HG02970 (cell line): Measurements from ENCODE around the gene KIF5C.

Experiments used
- ATAC-seq: cut with Tn5 transposase; IDR thresholded peaks from one replicate; pipeline ENCODE4 v1.9.1; 2021; ENCODE audit warnings: mild to moderate bottlenecking, moderate library complexity, moderate number of reproducible peaks; ENCODE audit not compliant: unreplicated experiment, low FRiP score

Gene KIF5C

DNA sequence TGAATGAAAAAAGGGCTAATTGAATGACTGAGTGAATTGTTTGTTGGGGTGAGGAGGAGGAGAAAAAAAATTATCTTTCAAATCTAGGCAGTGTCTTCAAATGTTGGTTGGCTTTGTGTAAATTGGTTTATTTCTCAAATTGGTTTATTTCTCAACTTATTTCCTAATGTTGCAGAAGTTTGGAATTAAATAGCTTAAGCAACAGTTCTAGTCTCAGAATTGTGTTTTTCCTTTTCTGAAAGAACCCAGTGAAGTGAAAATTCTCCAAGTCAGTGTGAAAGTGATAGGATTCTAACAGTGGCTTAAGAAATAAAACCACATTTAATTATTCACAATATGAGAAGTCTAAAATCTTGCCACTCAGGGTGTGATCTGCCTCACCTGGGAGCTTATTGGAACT lies 108.9 kb downstream of the KIF5C start:
- no peak for ATAC-seq

DNA sequence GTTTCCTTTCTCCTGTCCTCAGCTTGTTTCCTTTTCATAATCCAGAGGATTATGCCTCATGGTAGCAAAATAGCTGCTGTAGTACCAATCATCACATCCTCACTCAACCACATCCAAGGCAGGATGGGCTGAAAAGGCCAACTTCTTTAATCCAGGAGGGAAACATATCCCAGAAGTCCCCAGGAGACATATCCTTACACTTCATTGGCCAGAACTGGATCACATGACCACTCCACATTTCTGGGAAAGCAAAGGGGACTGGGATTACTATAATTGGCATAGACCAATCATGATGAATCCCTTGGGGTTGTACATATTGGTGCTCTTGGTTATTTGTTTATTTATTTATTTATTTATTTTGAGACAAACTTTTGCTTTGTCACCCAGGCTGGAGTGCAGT lies 109.4 kb downstream of the KIF5C start:
- no peak for ATAC-seq

DNA sequence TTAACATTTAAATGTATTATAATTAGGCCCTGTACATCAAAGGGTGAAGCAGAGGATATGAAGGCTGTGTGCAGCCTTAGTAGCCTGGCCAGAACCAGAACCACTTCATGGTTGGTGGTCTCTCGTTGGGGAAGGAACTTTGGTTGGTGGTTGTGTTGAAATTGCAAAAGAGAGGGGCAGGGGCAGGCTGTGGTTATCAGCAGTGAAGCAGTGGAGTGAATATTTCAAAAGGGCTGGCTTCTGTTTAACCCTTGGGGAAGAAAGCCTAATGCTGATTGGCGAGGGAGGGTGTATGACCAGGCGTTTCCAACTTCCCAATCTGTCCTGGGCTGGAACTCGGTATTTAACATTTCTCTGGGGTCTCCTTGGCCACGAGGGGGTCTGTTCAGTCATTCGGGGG lies 112.3 kb downstream of the KIF5C start:
- no peak for ATAC-seq

DNA sequence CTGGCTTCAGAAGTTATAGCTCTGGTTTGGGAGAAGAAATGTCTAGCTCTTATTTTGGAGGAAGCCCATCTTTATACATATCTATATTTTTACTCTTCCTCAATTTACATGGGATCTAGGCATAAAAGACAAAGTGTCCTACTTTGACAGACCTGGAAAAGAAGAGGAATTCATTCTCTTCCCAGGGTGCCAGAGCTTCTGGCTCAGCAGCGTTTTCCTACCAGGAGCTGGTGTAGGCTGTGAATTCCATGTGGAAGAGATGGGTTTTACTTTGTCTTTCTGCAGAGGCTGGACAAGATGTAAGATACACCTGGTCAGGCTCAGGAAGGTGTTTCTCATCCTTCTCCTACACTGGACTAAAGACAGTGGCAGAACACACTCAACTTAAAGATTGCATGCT lies 113.3 kb downstream of the KIF5C start:
- no peak for ATAC-seq

DNA sequence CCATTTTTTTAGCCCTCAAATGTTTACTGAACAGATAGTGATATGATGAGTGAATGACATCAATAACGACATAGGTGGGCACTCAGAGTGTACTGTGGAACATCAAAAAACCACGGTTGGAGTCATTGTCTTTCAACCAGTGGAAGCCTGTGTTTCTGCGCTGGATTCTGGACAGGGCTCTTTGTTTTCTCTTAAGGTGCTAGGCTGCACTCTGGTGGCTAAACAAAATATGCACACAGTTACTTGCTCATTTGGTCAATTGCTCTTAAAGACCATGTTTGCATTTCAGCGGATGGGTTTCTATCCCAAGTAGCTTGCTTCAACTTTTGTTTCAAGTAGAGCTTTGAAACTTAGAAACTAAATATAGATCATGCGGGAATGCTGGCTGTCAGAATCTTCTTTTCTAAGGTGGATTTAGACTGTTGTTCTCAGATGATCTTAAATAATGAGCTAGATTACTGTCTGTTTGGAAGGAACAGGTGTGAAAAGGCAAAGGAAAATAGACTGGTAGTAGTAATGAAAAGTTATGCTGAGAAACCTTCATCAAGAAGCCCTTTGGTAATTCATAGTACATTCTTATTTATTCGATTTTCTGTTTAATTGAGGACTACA lies 115.0 kb downstream of the KIF5C start:
- ATAC-seq = no peak

DNA sequence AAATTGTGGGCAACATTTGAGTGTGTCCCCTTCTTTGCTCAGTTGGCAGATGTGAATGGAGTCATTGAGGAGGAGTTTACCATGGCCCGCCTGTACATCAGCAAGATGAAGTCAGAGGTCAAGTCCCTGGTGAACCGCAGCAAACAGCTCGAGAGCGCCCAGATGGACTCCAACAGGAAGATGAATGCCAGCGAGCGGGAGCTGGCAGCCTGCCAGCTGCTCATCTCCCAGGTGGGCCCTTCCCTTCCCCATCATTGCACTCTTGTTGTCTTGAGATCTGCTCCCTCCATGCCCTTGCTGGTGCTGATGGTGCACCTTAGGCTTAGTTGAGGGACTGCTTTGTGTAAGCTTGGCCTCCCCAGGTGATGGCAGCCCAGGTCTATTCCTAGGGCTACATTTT lies 115.9 kb downstream of the KIF5C start:
- ATAC-seq = no peak

DNA sequence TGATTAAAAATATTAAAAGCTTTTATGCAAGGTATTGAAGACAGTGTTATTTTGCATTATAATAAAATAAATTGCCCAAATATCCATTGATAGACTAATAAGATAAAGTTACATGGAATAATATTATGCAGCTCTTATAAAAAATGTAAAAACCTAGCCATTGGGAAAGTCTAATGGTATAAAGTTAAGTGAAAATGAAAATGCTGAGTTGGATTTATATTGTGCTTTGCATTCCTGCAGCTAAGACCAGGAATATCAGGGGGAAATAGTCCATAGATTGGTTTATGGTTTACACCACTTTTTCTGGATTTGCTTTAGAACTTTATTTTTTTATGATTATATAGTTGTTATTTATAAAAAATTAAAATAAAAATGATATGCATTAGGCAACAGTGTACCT lies 117.4 kb downstream of the KIF5C start:
- no peak for ATAC-seq

DNA sequence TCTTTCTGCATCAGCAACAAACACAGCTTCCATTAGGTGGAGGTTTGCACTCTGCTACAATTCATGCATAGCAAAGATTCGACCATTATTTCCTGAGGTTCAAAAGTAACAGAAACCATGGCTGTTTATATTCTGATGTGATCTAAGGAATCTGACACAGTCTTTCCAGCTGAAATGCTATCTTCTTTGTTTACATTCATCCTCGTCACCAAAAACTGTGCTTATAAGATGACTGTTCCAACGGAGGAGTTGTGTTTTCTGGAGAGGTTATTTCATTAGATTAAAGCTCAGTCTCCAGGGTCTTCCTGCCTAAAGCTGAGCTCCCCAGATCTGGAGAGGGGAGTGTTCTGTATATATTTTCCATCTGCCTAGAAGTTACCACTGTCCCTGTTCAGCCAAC lies 118.3 kb downstream of the KIF5C start:
- no peak for ATAC-seq

DNA sequence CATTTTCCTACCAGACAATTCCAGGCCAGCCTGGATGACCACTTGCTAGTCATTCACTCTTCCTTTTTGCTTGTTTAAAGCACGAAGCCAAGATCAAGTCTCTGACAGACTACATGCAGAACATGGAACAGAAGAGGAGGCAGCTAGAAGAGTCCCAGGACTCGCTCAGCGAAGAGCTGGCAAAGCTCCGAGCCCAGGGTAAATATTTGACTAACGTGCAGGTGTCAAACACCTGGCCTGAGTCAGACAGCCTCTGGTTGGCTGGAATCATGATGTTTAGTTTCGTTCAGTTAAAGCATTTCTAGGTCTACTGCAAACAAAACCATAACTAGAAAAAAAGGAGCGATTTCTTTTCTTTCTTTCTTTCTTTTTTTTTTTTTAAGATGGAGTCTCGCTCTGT lies 119.3 kb downstream of the KIF5C start:
- ATAC-seq = no peak

DNA sequence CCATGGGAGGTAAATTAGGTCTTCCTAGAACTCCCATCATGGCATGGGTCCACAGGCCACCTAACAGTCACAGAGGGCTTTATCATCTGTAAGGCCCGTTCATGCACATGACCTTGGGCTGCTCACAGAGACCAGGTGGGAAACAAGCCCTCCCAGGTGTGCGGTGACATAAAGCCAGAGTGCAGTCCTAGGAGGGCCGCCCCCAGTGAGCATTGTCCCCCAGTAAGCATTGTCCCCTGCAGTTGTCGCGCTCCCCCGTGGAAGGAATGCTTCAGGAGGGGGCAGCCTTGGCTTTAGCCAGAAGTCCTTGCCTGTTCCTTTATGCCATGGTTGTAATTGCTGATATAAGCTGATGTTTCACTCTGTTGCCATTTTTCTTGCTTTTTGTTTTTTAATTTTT lies 121.8 kb downstream of the KIF5C start:
- no peak for ATAC-seq

DNA sequence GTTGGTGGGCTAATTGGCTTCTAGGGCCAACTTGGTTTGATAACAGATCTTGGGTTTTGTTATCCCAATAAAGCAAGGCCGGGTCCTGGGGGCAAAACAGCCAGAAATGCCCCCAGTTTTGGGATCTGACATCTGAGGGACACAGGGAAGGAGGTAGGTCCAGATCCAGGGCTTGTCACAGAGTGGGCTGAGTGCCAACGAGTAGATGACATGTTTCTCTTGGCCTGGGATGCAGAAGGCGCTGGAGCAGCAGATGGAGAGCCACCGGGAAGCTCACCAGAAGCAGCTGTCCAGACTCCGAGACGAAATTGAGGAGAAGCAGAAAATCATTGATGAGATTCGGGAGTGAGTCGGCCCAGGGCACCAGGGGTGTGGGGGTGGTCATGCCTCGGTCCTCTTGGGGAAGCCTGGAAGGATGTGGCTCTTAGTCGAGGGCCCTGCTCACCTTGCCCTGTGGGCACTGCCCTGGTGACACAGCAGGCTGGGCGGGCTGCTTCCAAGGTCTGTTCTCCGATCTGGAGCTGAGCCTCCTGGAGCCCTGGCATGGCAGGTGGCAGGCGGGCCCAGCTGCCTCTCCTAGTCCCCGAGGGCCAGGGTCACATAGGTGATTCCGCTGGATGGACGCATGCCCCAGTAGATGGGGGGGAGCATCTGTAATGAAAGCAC lies 123.3 kb downstream of the KIF5C start:
- ATAC-seq = no peak

DNA sequence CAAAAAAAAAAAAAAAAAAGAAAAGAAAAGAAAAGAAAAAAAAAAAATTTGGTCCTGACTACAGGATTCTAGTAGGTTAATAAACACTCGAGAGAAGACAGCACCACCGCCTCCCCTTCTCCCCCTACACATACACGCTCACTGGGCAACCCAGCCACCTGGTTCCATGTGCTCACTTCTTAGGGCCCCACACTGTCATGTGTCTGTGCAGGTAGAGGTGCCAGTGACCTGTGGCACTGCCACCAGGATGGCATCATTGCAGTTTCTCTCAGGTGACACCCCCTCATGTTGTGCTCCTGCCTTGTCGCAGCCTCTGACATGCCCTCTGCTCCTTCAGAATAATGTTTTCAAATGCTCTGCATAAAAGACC lies 123.8 kb downstream of the KIF5C start:
- ATAC-seq = no peak

DNA sequence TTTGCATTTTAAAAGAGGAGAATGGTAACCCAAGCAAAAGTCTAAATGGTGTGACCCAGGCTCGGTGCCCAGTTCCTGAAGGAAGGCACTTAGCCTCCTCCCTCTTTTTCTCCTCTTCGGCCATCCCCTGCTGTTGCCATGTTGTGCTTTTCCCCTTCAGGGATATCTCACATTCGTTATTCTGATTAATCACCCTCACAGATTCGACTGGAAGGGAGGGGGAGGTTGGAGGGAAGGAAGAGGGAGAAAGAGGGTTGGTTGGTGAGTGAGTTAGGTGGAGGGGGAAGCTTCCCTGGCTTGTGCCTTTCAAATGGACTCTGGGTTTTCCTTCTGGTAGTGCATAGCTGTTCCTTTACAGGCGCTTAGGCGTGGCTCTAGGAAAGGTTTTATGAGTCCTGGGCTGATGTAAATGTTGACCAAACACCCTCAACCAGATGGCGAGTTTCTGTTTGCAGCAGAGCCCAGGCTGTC lies 124.5 kb downstream of the KIF5C start:
- ATAC-seq = no peak

DNA sequence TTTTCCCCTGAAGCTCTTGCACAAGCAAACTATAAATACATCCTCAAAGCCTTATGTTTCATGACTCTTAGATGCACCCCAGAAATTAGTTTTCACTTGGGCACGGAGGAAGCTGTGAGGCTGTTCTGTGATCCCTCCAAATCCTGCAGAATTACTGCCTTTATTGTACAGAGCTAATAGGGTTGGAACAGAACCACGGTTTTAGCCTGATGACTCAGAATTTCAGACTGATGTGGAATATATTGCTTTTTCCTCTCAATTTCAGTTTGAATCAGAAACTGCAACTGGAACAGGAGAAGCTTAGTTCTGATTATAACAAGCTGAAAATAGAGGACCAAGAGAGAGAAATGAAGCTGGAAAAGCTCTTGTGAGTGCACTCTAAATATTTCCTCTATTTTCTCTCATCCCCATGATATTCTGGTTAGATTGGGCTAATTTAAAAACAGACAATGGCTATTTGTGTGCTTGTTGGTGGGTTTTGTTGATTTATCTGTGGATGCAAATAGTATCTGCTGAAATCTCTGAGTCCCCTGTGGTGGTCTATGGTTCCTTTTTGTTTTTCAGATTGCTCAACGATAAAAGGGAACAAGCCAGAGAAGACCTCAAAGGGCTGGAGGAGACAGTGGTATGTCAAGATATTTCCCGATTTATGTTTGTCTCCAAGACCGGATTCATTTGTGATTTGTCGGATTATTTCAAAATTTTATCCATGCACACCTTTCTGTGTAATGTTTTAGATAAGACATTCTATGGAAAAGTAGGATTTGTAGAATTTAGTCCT lies 125.3 kb downstream of the KIF5C start:
- ATAC-seq = no peak

DNA sequence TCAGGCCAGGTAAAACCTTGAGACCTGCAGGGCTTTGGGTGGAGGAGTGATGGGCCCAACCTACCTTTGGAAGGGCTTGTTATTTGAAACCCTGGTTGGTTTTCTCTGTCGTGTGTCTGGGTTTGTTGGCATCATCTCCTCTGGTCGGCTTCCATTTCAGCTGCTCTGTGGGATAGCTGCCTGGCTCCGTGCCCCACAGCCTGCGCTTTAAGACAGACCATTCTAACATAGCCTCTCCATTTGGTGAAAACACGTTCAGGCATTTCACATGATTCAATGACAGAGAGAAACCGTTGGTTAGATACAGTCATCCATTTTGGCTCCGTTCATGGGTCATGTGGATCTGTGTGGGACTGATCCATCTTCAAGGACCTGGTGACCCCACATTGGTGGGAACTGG lies 126.5 kb downstream of the KIF5C start:
- ATAC-seq = no peak

DNA sequence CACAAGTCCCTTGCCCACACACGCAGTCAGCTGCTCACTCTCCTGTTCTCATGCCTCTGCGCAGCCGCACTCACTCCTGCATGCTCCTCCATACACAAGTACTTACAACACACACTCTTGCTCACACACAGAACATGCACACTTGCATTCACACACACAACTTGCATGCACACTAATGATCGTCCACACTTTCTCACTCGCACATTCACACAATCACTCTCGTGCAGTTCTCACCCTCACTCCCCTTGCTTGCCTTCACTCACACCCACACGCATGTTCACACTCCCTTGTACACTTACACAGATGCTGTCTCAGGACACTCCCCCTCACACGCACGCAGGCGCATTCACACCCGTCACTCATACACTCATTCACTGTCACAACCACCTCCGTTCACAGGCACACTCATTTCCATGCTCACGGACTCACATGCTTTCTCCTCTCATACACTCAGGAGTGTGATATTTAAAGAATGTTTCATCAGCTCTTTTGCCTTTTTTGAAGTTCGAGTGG lies 127.4 kb downstream of the KIF5C start:
- no peak for ATAC-seq

DNA sequence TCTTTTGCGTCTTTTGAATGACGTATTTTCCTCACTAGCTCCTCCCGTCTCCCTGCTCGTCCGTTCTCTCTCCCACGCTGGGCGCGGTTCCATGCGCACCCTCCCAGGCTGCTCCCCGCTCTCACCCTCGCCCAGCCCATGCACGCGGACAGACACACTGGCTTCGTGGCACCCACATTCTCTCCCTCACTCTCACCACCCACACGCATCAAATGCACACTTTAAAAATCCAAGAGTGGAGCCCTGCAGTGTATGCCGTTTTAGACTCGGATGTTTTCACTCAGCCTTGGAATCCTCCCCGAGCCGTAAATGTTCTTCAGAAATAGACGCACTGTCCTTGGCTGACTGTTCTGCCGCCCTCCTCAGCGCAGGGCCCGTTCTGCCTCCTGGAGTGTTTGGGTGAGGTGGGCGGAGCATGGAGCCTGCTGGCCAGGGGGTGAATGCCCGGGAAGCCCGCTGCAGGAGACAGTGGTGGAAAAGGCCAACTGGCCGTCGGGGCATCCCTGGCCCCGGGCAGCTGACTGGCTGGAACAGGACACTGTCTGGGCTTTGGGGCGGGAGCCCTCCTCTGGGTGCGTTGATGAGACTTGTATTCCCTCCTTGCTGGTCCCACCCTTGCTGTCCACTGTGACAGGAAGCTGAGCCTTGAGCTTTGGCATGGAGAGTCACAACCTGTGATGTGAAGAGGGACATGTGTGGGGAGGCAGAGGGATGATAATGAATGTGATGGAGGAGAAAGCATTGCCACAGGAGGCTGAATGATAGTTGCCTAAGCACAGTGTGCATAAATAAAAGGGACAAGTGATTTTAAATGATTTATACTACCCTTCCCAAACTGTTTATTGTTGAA lies 128.1 kb downstream of the KIF5C start:
- ATAC-seq = no peak

DNA sequence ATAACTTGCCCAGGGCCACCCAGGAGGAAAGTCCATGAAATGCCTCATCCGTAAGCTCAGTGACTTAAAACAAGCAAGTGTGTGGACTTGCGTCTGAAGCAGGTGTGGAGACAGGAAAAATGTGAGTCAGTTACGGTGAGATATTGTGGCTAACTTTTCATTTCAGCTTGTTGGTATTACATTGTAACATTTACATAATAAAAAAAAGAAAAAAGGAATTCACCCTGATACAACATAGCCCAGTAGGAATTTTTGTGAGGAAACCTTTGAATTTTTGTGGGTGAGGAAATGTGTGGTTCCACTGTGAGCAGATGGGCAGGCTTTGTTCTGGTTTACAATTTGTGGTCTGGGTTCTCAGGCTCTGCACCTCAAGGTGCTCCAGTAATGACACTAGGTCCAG lies 129.8 kb downstream of the KIF5C start:
- ATAC-seq = no peak

DNA sequence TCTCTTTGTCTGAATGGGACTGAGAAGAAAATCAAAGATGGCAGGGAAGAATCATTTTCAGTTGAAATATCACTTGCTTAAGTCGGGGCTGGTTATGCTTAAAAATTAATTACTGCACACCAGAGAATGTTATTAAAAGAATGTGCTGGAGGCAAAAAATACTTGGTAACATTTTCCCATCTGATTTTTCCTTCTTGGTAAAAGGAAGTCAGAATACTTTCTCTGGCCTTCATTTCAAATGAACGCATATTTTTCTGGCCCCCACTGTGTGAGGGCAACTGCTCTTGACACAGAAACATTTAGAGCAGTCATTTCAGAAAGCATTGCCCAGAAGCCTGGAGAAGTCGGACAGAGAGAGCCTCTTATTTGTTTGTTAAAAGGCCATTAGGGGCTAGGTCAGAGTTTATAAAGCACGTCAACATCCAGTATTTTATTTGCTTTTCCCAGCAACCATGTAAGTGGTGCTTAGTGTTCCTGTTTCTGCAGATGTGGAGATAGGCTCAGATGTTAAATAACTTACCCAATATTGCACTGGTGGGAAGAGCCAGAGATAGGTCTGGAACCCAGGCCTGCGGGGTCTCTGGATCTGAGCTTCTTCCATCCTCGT lies 130.5 kb downstream of the KIF5C start:
- no peak for ATAC-seq

DNA sequence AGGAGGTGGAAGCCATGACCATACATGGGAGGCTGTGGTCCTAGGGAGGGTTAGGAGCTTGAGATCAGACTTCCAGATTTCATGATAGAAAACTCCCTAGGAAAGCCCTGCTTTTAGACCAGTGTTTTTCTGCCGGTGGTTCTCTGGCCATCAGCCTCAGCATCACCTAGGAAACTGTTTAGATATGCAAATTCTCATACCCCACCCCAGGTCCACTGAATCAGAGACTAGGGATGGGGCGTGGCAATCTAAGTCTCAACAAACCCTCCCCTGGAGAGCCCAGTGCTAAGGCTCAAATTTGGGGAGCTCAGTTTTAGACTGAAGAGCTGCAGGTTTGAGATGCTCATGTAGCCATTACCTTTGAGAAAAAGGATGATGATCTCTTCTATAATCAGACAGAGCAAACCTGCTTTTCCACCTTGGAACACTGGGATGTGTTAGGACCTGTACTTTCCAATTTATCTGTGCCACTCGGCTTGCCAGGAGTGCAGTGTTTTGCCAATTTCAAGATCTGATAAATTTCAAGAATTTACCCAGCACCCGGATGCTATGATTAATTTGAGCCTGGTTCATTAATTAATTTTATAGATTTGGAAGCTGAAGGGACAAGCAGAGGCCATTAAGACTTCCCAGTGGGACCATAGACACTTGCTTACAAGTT lies 132.0 kb downstream of the KIF5C start:
- no peak for ATAC-seq
